ENCODE measurements around the gene BDH1. TPM values are rescaled to one million over a fixed set of nuclear protein-coding genes. Genes with fewer than 3 reads are reported as not detected.
A peak's percentile ranks its signal among the peaks of the same experiment; 100 is the strongest.
"Not testable (repeated sequence)": the region's sequence is repeated elsewhere in the genome, so short reads cannot be mapped to it uniquely, and the experiment has no call there.

The BDH1 gene
- total RNA-seq, 2 donors from 2014 or later, result 82.3 to 89.2 TPM

DNA sequence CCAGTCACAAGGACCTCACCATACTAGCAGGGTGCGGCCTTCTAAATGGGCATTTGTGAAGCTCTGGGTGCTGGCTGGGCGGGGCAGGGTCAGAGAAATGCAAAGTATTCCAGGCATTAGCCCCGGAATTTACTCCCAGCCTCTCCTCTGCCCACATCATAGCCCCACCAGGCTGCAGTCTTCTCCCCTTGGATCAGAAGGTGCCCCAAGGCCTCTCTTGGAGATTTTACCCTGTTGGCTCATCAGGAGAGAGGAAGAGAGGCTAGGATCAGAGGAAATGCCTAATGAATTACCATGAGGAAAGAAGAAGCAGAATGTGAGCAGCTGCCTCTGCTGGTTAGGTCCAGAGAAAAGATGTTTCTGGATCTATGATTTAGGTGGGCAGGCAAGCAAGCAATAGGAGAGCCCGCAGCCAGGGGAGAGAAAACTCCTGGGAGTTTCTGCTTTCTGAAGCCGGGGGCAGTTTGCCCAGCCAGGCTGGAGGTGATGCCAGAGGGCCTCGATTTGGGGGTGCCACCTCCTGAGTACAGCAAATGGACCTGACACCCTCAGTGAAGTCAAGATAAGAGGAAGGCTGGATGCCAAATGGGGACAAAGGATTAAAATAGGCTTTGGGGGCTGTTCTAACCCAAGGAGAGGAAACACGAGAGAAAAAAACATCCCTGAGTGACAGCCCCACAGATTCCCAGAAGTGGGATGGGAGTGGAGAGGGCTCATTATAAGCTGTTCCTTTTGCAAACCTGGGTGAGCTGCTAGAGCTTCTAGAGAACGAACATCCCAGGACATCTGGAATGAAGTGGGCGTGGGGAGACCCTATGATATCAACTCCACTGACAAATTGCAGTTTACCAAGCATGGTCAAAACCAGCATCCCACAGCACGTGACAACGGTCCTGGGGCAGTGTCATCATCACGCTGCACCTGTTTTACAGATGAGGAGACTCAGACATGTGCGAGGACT is 65.4 kb downstream of the BDH1 start:
- Mint-ChIP-seq H3K4me1 (no peaks in the 10 kb centered on the region), H3K27ac (no peak overlapping the region), H3K4me3 (no peak overlapping the region), H3K9me3 (no peaks in the 10 kb centered on the region), H3K36me3 (ENCODE audit: low read depth) (no peaks in the 10 kb centered on the region), H3K27me3 (peaks cover 9% of the 10 kb centered on the region)
- no peak for ATAC-seq (replicated peaks)

DNA sequence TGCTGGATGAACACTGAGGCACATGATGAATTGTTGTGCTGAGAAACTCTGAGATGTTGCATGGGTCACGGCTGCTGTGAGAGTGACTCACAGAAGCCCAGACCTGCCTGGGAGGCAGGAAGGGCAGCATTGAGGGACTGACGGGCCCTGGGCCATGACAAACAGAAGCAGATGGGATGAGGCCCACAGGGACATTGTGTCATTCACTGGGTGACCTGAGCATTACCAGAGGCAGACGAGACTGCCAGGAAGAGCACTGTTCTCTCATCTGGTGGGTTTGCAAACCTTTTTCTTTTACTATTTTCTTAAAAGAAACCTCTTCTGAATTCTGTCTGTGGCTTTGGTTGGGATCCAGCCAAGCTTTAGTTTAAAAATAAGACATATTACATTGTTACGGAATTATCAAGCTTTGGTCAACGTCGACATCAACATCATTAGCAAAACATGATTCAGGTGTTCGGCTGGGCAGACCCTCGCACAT is 67.8 kb downstream of the BDH1 start:
- Mint-ChIP-seq H3K27me3 (peaks cover 5% of the 10 kb centered on the region), H3K27ac (no peak overlapping the region), H3K9me3 (no peaks in the 10 kb centered on the region), H3K4me1 (no peaks in the 10 kb centered on the region), H3K36me3 (ENCODE audit: low read depth) (no peaks in the 10 kb centered on the region), H3K4me3 (no peak overlapping the region)
- no peak for ATAC-seq (replicated peaks)

GRCh38 chr3:197486861-197487260 is 68.9 kb downstream of the BDH1 start:
- no peaks in the 10 kb centered on the region for H3K36me3 Mint-ChIP-seq (ENCODE audit: low read depth)
- H3K4me1 Mint-ChIP-seq, result no peaks in the 10 kb centered on the region
- peak overlapping the region; percentile 42 for H3K27ac Mint-ChIP-seq
- ATAC-seq (replicated peaks), result no peak
- H3K4me3 Mint-ChIP-seq, result no peak overlapping the region
- H3K9me3 Mint-ChIP-seq, result no peaks in the 10 kb centered on the region
- H3K27me3 Mint-ChIP-seq, result peaks cover 5% of the 10 kb centered on the region

DNA sequence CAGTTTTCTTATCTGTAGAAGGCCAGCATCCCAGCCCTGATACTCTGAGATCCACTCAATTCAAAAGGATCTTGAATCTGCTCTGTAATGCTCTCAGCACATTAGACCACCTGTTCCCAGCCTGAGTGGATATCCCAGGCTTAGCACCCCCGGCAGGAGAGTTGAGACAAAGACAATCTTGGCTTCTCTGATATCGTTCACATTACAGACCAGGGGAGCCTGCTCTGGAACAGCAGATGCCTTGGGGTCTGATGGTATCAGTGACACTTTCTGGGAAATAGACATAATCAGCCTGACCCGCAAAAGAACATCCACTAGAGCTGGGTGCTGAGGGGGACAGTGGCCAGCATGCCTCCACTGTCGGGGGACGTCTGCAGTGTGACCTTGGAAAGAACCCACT is 70.6 kb downstream of the BDH1 start:
- Mint-ChIP-seq H3K9me3 (no peaks in the 10 kb centered on the region), H3K27ac (no peak overlapping the region), H3K27me3 (peaks cover 9% of the 10 kb centered on the region), H3K4me1 (no peaks in the 10 kb centered on the region), H3K36me3 (ENCODE audit: low read depth) (no peaks in the 10 kb centered on the region), H3K4me3 (no peak overlapping the region)
- no peak for ATAC-seq (replicated peaks)

DNA sequence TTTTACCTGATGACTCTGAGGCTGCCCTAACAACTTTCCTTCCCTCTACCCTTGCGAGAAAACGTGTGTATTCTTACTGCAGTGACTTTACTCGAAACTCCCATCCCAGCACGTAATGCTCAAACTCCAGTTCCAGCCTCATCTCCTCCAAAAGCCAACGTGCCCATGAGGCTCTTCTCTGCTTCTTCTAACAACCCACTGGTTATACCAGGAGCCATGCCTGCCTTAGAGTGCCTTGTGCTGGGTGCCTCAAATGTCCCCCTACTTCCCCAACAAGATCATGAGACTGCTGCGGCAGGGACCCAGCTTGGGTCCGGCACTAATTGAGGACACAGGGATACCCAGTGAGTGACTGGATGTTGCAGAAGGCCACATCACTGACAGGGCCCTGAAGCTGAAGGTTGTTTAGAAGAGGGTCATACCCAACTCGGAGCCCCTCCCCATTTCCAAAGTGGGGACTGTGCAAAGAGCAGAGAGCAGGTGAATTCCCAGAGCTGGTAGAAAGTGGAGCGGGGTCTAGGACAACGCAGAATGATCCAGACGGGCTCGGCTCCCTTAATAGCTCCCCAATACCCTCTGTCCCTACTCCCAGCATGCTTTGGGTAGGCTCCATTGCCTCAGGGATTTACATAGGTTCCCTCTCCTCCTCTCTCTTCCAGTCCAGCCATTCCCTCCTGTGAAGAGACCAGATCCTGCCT is 71.4 kb downstream of the BDH1 start:
- no peaks in the 10 kb centered on the region for H3K4me1 Mint-ChIP-seq
- peaks cover 14% of the 10 kb centered on the region for H3K27me3 Mint-ChIP-seq
- no peak overlapping the region for H3K27ac Mint-ChIP-seq
- no peaks in the 10 kb centered on the region for H3K36me3 Mint-ChIP-seq (ENCODE audit: low read depth)
- no peak overlapping the region for H3K4me3 Mint-ChIP-seq
- no peaks in the 10 kb centered on the region for H3K9me3 Mint-ChIP-seq
- no peak for ATAC-seq (replicated peaks)

- H3K27ac Mint-ChIP-seq, result no peak overlapping the region
- no peaks in the 10 kb centered on the region for H3K36me3 Mint-ChIP-seq (ENCODE audit: low read depth)
- no peaks in the 10 kb centered on the region for H3K9me3 Mint-ChIP-seq
- ATAC-seq (replicated peaks), result no peak
- peaks cover 15% of the 10 kb centered on the region for H3K27me3 Mint-ChIP-seq
- no peaks in the 10 kb centered on the region for H3K4me1 Mint-ChIP-seq
- H3K4me3 Mint-ChIP-seq, result no peak overlapping the region
These were observed 73.8 kb downstream of the BDH1 start for GRCh38 chr3:197482001-197482400.

GRCh38 chr3:197480320-197480719 is 75.4 kb downstream of the BDH1 start:
- no peaks in the 10 kb centered on the region for H3K36me3 Mint-ChIP-seq (ENCODE audit: low read depth)
- no peaks in the 10 kb centered on the region for H3K4me1 Mint-ChIP-seq
- peaks cover 24% of the 10 kb centered on the region for H3K27me3 Mint-ChIP-seq
- no peak overlapping the region for H3K4me3 Mint-ChIP-seq
- no peaks in the 10 kb centered on the region for H3K9me3 Mint-ChIP-seq
- ATAC-seq (replicated peaks), result no peak
- H3K27ac Mint-ChIP-seq, result no peak overlapping the region

GRCh38 chr3:197478746-197479668 is 76.8 kb downstream of the BDH1 start:
- H3K4me1 Mint-ChIP-seq, result no peaks in the 10 kb centered on the region
- H3K9me3 Mint-ChIP-seq, result no peaks in the 10 kb centered on the region
- no peaks in the 10 kb centered on the region for H3K36me3 Mint-ChIP-seq (ENCODE audit: low read depth)
- no peak overlapping the region for H3K27ac Mint-ChIP-seq
- ATAC-seq (replicated peaks), result no peak
- H3K27me3 Mint-ChIP-seq, result peaks cover 29% of the 10 kb centered on the region
- no peak overlapping the region for H3K4me3 Mint-ChIP-seq

DNA sequence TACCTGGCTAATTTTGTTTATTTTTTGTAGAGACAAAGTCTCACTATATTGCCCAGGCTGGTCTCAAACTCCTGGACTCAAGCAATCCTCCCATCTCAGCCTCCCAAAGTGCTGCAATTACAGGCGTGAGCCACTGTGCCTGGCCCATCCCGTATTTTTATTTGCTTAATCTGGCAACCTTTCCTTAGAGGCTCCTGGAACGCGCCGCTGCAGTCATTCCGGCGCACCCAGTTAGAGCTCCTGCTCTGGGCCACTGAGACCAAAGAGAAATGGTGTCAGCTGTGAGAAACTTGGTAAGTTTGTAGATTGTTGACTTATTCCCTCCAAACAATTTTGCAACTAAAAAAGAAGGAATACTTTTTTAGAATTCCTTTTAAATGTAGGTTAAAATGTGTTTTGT is 78.0 kb downstream of the BDH1 start:
- H3K27ac Mint-ChIP-seq; H3K36me3 Mint-ChIP-seq (ENCODE audit: low read depth); H3K4me3 Mint-ChIP-seq; H3K9me3 Mint-ChIP-seq; H3K4me1 Mint-ChIP-seq; ATAC-seq (replicated peaks): not testable (repeated sequence)
- H3K27me3 Mint-ChIP-seq, result peaks cover 31% of the 10 kb centered on the region

- no peak overlapping the region for H3K4me3 Mint-ChIP-seq
- H3K4me1 Mint-ChIP-seq, result no peaks in the 10 kb centered on the region
- H3K36me3 Mint-ChIP-seq (ENCODE audit: low read depth), result no peaks in the 10 kb centered on the region
- ATAC-seq (replicated peaks), result no peak
- H3K27ac Mint-ChIP-seq, result no peak overlapping the region
- H3K9me3 Mint-ChIP-seq, result no peaks in the 10 kb centered on the region
- peaks cover 31% of the 10 kb centered on the region for H3K27me3 Mint-ChIP-seq
These were observed 79.7 kb downstream of the BDH1 start for GRCh38 chr3:197475997-197476525.

- Mint-ChIP-seq H3K27ac (no peak overlapping the region), H3K4me1 (no peaks in the 10 kb centered on the region), H3K9me3 (no peaks in the 10 kb centered on the region), H3K4me3 (no peak overlapping the region), H3K36me3 (ENCODE audit: low read depth) (no peaks in the 10 kb centered on the region), H3K27me3 (peaks cover 31% of the 10 kb centered on the region)
- ATAC-seq (replicated peaks), result no peak
These were observed 80.3 kb downstream of the BDH1 start for GRCh38 chr3:197475514-197475913.

GRCh38 chr3:197472151-197472550 is 83.6 kb downstream of the BDH1 start:
- Mint-ChIP-seq H3K4me3 (no peak overlapping the region), H3K27ac (no peak overlapping the region), H3K27me3 (peaks cover 43% of the 10 kb centered on the region), H3K4me1 (no peaks in the 10 kb centered on the region), H3K36me3 (ENCODE audit: low read depth) (no peaks in the 10 kb centered on the region), H3K9me3 (no peaks in the 10 kb centered on the region)
- no peak for ATAC-seq (replicated peaks)

GRCh38 chr3:197471221-197472010 is 84.4 kb downstream of the BDH1 start:
- no peak for ATAC-seq (replicated peaks)
- peaks cover 40% of the 10 kb centered on the region for H3K27me3 Mint-ChIP-seq
- no peak overlapping the region for H3K4me3 Mint-ChIP-seq

More at GRCh38 chr3:197471221-197472010, 84.4 kb downstream of the BDH1 start:
- H3K9me3 Mint-ChIP-seq, result no peaks in the 10 kb centered on the region
- H3K4me1 Mint-ChIP-seq, result no peaks in the 10 kb centered on the region
- no peak overlapping the region for H3K27ac Mint-ChIP-seq
- H3K36me3 Mint-ChIP-seq (ENCODE audit: low read depth), result no peaks in the 10 kb centered on the region

Data from activated T-helper 17 cell treated with anti-CD3 and anti-CD28 coated beads, Interleukin-2, amount 50 U/mL, for 72 hours (primary cell).